Stimulated activated CD8-positive, alpha-beta memory T cell treated with anti-CD3 and anti-CD28 coated beads, Interleukin-2, amount 100 ng/mL, for 1 hour (primary cell): ENCODE measurements around the gene SIRT7.

Experiments
- DNase-seq, 2 donors: peaks; one replicate each; pipeline ENCODE4 v3.0.0-alpha.2; 2020; ENCODE audit warnings: low read depth in 2 of 2

The SIRT7 gene

GRCh38 chr17:81865358-81865732 is 52.6 kb downstream of the SIRT7 start:
- DNase-seq: no peak

GRCh38 chr17:81863833-81864768 is 53.9 kb downstream of the SIRT7 start:
- no peak for DNase-seq

GRCh38 chr17:81863123-81863675 is 54.8 kb downstream of the SIRT7 start:
- no peak for DNase-seq
